HL-60 (cell line): ENCODE measurements around the gene AKIRIN1.

ENCODE experiments used
- GABPA ChIP-seq: IDR thresholded peaks from 2 replicates; pipeline ENCODE4 v1.6.1; 2012; ENCODE audit warnings: low read depth
- TF ChIP-seq, protein P1 (sequence below): IDR thresholded peaks from 2 replicates; pipeline ENCODE4 v1.6.1; 2012; ENCODE audit warnings: low read depth; ENCODE audit not compliant: insufficient replicate concordance

DNA sequence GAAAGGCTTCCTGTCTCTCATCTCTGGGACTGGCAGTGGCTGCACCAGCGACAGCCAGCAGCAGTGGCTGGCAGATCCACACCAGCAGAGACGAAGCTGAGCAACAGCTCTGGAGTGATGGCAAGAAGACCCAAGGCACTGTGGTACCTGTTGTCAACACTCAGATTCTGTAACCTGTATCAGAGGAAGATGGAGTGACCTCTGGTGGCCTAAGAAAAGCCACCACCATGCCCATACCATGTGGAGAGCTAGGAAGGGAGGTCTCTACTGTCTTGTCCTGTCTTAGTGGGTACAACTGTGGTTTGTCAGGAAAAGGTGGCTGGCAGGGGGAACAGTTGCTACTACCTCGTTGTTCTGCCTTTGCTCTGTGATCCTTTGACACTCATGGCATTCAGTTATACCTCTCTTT lies 26.9 kb upstream of the AKIRIN1 start:
- TF ChIP-seq, protein P1, sequence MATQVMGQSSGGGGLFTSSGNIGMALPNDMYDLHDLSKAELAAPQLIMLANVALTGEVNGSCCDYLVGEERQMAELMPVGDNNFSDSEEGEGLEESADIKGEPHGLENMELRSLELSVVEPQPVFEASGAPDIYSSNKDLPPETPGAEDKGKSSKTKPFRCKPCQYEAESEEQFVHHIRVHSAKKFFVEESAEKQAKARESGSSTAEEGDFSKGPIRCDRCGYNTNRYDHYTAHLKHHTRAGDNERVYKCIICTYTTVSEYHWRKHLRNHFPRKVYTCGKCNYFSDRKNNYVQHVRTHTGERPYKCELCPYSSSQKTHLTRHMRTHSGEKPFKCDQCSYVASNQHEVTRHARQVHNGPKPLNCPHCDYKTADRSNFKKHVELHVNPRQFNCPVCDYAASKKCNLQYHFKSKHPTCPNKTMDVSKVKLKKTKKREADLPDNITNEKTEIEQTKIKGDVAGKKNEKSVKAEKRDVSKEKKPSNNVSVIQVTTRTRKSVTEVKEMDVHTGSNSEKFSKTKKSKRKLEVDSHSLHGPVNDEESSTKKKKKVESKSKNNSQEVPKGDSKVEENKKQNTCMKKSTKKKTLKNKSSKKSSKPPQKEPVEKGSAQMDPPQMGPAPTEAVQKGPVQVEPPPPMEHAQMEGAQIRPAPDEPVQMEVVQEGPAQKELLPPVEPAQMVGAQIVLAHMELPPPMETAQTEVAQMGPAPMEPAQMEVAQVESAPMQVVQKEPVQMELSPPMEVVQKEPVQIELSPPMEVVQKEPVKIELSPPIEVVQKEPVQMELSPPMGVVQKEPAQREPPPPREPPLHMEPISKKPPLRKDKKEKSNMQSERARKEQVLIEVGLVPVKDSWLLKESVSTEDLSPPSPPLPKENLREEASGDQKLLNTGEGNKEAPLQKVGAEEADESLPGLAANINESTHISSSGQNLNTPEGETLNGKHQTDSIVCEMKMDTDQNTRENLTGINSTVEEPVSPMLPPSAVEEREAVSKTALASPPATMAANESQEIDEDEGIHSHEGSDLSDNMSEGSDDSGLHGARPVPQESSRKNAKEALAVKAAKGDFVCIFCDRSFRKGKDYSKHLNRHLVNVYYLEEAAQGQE: no peak
- no peak for TF ChIP-seq GABPA
